ENCODE results near the gene WASF1.

Gene WASF1

DNA sequence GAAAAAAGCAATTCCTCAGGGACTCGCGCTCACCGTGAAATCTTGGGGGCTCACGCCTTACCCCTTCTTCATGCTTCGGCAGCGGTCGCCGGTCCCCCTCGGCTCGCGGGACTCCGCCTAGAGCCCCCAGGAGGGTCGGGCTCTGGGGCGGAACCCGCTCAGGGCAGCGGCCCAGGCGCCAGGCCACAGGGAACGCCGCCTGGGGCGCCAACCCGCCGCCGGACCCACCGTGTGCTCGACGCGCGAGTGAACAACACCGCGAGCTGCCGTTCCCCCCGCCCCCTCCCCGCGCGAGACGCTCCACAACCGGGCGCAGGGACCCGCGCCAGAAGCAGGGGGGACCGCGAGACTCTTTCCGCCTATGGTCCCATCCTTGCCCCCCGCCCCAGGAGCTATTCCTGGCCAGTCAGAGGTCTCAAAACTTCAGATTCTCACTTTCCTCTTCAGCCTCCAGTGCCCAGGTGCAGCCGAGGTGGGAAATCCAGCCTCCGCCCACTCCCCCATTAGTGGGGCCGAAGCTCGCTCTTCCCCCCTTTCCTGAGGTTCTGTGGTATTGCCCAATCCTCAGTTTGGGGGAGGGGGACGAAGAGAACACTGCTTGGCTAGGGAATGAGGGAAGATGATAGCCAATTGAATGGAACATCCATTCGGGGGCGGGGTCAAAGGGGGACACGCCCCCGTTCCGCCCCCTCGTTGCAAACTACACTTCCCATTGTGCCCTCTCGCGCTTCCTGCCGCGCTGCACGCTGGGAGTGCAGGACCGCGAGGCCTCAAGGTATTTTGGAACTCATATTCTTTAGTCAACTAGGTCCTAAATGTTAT is at the start of gene WASF1:
Gene WASF1, minus strand, starts transcription at position 265 of the 822 bp plus-strand sequence. CDS start 52,069 bp downstream, outside the sequence.
- peak; percentile 91 for DNase-seq (ENCODE audit: low spot score)

DNA sequence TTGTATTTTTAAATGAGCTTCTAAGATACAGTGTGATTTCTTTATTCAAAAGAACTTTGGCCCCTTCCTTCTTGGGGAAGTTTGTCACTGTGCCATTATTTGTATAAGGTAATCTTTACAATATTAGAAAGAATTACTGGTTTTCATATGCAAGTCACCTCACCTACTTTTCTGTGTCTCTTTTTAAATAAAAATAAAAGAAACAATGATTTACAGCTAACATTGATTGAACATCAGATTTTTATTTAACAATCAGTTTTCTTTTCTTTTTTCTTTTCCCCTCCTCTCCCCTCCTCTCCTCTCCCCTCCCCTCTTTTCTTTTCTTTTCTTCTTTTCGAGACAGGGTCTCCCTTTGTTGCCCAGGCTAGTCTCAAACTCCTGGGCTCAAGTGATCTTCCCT is 46.8 kb upstream of the WASF1 start:
- no peak for DNase-seq (ENCODE audit: low spot score)

DNA sequence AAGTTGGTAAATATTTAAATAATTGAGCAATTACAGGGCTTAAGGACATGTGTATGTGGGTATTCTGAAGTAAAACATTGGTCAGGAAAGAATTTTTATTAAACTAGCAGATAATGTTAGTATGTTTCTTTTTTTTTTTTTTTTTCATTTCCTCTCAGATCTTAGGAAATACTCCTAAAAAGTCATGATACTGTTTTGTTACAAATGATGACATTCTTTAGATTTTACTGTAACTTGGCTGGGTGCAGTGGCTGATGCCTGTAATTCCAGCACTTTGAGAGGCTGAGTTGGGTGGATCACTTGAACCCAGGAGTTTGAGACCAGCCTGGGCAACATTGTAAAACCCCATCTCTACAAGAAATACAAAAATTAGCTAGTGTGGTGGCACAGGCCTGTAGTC is 42.3 kb upstream of the WASF1 start:
- no peak for DNase-seq (ENCODE audit: low spot score)

DNA sequence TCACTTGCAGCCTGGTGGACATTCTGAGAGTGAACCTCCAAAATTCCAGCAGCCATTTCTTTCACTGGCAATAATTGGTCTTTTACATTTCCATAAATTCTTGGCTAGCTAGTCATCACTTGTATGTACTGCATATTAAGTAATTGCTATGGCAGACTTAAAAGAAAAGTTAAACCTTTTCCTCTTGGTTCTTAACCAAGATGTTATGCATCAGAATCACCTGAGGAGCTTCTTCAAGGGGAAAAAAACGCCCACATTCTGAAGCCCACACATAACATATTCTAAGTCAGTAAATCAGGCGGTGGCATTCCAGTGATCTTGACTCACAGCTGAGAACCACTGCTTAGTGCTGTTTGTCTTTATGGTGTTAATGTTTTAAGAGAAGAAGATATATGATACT is 37.8 kb upstream of the WASF1 start:
- peak; percentile 3 for DNase-seq (ENCODE audit: low spot score)

DNA sequence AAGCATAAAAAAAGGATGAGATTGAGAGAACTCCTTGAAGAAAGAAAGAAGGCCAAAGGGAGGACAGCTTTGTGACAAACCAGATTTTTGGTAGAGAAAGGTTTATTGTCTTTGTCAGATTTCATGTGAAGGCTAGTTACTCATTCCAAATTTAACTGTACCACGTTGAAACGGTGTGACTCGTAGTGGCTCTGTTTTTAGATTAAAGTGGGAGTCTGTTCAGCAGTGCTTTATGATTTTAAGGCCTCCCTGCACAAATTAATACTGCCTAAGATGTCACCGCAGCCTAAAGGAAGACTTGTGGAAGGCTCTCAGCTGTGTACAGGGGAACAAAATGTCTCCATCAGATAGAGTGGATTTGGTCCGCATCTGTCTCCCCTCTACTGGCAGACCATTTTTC is 36.7 kb upstream of the WASF1 start:
- DNase-seq (ENCODE audit: low spot score), result no peak

DNA sequence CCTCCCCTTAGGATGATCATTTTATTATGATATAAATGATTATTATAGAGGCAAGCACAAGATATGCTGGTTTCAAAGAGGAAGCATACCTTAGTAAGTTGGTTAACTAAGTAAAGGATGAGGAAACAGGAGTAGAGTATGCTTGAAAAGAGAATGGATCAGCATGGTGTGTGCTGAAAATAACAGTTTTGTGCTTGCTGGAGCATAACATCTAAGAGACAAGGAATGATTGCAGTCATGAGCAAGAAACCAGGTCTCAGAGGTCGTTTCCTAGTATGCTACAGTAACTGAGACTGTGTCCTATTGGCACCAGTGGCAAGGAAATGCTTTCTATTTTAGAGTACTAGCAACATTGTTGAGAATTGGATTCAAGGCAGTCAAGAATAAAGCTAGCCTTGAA is 34.9 kb upstream of the WASF1 start:
- no peak for DNase-seq (ENCODE audit: low spot score)

DNA sequence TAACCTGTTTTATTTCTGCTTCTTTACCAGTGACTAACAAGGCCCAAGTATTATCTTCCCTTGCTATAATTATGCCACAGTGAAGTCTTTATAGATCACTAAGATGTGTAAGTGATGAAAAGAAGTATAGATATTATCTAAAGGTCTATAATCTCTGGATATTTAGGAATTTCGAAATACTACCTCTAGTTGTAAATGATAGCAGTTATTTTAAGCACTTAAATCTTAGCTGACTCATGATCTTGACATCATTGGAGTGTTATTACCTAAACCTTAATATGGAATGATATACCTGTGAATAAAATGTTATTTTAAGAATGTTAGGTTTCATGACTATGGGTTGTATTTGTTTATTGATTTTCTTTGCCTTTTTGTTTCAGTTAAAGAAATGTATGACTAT is 32.3 kb upstream of the WASF1 start:
- no peak for DNase-seq (ENCODE audit: low spot score)

DNA sequence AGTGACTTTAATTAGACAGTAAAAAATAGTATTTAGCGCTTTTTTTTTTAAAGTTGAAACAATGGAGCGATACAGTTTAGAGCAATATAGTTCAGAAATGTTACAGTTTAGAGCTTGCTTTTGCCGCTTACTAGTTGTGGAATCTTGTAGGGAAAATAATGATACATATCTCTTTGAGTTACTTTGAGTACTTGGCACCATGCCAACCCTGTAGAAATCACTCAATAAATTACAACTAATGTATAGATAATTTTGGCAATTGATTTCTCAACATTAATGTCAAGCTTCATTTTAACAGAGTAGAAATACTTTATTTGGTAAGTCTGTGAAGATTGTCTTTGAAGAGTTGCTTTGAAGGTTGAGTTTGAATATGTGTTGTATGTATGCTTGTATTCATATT is 28.2 kb upstream of the WASF1 start:
- no peak for DNase-seq (ENCODE audit: low spot score)

DNA sequence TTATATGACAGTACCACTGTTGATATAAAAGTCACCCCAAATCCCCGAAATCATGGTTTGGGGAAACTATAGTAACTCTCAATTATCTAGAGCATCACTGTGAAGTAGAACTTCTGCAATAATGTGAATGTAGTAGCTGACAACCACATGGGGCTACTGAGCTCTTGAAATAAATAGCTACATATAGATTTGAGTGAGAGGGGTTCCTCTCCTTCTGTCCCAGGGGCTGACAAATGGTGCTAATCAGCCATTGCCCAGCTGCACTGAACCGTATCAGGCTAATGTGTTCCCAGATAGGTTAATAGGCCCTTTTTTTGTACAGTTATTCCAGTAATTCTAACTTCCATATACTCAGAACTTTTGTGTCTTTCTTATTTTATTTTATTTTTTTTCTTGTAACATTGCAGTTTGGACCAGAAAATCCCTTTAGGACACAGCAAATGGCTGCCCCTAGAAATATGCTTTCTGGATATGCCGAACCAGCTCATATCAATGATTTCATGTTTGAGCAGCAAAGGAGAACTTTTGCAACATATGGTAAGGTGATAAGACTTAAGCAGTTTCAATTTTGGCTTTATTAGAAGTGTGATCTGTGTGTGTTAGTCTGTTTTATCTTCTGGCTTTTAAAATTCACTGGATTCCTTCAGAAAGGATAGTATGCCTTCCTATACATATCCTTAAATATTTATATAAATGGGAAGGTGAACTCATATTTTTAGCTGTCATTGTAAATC is 21.8 kb upstream of the WASF1 start:
- DNase-seq (ENCODE audit: low spot score), result no peak

DNA sequence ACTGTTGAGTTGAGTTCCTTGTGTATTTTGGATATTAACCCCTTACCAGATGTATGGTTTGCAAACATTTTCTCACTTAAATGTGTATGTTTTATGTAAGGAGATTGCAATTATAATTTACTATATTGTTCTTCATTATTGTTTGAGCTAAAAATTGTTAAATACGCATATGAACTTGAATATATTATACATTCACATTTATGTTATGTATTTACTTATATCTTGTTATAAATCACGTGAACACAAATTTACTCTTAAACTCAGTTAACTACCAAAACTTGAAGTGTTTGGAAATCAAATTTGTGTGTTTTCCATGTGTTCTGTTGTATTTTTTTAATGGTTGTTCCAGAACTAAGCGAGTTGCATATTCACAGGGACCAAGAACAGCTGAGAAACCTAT is 19.1 kb upstream of the WASF1 start:
- no peak for DNase-seq (ENCODE audit: low spot score)

DNA sequence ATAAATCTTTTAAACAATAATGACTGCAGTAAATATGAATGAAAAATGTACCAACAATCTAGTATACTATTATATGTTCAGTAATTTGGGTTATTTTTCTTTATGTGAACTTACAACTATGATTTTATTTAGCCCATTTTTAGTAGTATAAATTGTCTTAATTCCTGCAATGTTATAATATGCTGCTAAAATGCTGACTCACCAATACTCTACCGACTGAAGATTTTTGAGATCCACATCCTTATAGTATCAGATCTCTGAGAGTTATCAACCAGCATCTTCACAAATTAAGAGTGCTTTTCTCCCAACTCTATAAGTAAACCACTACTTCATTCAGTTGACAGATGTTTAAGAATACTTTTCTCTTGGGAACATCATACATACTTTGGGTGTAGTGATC is 17.4 kb upstream of the WASF1 start:
- DNase-seq (ENCODE audit: low spot score), result no peak

DNA sequence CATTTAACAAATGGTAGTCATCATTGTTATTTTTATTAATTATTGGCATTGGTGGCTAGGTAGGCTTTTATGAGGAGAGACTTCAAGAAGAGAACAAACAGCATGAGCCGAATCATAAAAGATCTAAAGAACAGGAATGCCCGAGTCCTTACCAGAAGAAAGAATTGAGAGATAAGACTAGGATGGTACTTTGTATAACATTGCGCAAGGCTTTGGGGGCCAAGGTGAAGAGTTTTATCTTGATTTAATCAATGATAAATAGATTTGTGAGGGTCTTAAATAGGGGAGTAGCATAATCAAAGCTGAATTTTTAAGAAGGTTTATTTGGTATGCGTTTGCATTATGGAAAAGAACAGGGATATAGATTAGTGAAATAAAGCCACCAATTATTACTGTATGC is 16.2 kb upstream of the WASF1 start:
- DNase-seq (ENCODE audit: low spot score), result no peak

DNA sequence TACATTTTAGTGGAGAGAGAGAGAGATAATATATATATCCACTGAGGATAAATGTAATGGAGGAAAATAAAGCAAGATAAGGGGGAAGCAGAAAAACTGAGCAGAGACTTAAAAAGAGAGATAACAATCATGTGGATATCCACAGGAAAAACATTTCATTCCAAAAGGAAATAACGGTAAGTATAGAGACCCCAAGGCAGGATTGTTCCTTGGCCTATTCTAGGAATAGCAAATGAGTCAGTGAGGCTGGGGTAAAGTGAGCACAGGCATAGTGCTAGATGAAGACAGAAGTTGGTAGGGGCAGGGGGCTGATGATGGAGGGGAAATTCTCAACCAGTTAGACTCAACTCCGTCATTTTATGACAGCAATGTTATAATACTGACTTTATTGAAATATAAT is 12.0 kb upstream of the WASF1 start:
- no peak for DNase-seq (ENCODE audit: low spot score)

DNA sequence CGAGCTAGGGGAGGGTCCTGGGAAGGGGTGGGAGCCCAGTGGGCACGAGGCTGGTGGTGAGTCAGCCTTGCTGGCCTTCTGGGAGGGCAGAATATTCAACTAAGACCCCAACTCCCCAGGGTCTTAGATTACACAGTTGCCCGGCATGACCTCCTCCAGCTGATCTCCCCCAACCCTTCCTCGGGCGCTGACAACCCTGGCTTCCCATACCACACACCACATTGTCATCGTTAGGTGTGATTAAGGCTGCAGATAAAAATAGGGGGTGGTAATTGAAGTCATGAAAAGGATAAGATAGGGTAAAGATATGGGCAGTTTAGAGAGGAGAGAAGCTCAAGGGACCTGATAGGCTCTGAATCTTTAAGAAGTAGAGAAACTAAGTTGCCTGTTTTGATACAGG is 11.3 kb upstream of the WASF1 start:
- no peak for DNase-seq (ENCODE audit: low spot score)

DNA sequence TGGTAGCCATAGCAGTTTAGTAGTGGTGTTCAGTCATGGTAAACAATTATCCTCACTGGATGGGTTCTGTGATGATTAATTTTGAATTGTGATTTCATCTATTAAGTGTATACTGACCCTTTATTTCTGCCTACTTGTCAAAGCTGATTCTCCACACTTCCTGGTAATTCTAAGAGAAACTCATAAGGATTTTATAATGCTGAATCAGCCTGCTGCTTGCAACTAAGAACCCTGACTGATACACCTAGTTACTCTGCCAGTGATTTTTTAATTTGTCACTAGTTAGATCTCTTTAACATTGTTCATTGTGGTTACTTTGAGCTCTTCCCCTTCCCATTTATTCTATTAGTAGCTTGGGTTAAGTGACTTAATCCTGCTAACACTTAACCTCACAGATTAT is 9.3 kb upstream of the WASF1 start:
- DNase-seq (ENCODE audit: low spot score), result no peak

DNA sequence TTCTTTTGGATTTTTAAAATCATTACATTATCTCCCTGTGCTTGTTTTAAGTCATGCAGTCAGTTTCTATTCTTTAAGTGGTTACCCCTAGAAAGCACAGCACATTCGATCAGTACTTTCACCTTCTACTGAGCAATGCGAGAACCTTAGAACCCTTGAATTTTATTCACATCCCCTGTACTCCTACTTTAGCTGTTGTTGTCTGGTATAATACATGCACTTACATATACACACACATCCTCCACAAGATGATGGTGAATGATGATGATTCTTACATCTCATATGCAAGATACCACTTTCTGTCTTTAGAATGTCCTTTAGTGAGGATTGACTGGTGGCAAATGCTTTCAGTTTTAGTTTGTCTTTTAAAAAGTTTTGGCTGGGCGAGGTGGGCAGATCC is 6.4 kb upstream of the WASF1 start:
- DNase-seq (ENCODE audit: low spot score), result no peak

DNA sequence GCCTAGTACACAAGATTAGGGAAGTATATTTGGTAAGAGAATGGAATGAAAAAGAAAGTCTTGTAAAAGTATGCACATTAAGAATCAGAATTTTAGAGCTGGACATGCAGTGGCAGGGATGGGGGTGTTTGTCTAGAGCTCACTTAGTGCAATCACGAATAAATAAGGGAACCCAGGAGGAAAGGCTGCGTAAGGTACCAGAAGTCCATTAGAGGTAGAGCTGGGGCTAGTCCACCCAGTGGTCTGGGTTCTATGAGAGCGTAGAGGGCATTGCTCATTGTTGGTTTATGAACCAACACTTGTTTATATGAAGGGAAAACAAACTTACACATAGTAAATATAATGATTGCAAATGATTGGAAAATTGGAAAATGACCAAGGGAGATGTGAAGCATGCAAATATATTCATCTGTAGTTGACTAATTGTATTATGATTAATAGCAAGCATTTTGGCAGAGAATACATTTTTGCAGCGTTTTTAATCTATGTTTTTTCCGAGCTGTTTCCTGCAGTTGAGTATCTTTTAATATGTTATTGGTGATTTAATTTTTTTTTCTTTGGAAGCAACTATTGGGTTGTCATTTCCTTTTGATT is 3.9 kb upstream of the WASF1 start:
- no peak for DNase-seq (ENCODE audit: low spot score)

DNA sequence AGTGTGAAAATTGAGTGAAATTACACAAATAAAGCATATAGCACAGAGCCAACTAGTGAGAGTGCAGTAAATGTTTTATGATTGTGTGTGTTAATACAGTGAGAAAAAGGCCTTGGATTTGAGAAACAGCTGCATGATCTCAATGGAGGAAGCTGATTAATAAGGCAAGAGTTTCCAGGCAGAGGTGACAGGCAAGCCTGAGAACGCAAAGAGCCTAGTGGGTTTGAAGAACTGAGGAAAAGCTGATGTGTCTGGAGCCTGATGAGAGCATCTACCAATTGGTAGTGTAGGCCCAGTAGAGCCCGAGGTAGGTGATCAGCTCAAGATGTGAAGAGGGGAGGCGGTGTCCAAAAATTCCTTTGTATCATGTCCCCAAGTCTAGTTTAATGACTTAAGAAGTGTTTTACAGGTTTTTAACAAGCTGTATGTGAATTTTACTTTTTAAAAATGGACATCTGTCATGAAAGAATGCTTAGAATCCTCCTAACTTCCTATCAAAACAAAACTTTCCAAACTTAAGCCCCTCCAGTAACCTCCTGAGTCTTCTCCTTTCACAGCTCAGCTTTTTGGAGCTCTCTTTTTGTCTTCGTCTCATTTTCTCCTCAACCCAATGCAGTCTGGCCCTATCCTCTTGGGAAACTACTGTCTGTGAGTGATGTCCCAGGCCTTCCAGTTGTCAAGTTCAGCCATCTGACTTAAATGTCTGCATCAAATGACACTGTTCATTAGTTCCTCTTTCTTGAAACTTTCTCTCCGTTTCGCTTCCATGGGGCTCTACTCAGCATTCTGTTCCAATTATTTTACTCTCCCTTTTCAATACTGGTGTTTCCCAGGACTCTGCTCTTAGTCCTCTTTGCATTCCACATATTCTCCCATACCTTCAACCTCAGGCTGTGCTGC is 1.9 kb upstream of the WASF1 start:
- DNase-seq (ENCODE audit: low spot score), result no peak

DNA sequence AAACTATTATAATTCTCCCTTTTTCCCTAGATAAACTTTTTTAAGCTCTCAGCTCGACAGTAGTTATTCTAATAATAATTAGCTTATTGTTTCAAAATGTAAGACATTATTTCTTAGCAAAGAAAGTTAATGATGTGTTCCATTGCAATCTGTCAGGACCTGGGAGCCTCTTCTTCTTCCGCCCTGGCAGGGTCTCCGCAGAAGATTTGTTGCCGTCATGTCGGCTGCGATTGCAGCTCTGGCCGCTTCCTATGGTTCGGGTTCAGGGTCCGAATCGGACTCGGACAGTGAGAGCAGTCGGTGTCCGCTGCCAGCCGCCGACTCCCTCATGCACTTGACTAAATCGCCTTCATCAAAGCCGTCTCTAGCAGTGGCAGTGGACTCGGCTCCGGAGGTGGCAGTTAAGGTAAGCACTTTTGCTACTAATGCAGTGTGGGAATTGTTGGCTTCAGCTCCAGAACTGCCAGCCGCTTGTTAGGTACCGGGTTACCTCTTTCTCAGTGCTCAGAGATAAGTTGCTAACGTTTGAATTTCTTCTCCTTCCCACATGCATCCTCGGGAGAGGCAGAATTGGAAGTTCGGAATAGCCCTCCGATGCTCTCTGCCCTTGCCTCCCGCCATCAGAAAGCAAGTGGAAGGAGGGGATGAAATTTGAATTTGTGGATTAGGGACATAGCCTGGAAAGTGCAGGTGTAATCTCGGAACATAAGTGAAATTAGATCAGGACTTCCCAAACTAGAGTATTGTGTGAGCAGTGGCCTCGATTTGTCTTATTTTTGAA is 948 bp upstream of the WASF1 start, which contains the start of gene CDC40:
Gene CDC40, plus strand, starts transcription at position 200 of the 781 bp plus-strand sequence. Its CDS starts 18 bp downstream, at position 218.
- DNase-seq (ENCODE audit: low spot score), result no peak

DNA sequence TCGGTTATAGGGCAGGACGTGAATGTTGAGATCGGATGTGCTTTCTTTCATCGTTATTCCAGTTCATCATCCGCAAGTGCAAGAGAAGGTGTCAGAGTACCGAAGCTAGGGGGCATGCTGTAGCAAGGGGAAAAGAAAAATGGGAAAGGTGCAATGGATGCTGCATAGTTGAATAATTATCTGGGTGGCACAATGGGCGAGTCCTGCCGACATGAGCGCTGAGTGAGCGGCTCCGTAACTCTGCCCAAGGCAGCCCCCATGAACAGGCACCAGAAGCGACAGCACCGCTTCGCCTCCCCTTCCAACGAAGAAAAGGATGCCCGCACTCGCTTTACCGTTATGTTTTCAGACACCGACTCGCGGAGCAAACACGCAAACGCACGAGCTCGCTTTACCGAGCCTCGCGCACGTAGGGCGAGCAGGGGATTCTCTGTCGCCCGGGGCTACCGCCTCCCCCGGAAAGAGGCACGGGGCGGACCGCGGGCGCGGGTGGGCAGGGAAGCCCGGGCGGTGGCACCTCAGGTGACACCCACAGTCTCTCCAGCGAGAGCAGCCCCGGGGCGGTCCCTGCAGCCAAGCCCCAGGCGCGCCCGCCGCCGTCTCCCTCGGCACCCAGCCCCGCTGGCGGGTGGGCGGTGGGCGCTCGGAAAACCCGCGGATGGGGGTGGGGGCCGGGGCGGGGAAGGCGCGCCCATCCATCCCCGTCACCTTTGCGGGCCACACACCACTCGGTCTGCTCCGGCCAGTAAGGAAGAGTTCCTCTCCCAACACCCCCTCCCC is 654 bp downstream of the WASF1 start:
- DNase-seq (ENCODE audit: low spot score), result peak; percentile 15
